ENCODE data around the gene CRTC3. TPM values are rescaled to one million over a fixed set of nuclear protein-coding genes. Genes with fewer than 3 reads are reported as not detected.
"Not testable (repeated sequence)": the region's sequence is repeated elsewhere in the genome, so short reads cannot be mapped to it uniquely, and the experiment has no call there.

CRTC3 gene
- total and polyA plus RNA-seq, 2 experiments from 2014 or later: 15.1 to 24.5 TPM

DNA sequence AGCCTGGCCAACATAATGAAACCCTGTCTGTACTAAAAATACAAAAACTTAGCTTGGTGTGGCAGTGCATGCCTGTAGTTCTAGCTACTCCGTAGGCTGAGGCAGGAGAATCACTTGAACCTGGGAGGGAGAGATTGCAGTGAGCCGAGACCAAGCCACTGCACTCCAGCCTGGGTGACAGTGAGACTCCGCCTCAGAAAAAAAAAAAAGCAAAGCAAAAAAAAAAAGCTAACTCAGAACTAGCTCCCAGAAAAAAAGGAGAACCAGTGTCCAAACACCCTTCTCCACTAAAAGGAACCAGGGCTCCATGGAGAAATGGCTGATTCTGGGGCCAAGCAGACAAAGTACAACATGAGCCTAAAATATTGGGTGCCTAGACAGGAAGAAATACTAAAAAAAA lies 16.7 kb upstream of the CRTC3 start:
- no peak overlapping the region for H3K4me3 ChIP-seq
- no peaks in the 10 kb centered on the region for H3K4me1 ChIP-seq (ENCODE audit: low read depth)
- no peak for DNase-seq (ENCODE audit: low read depth in 1 of 2, low spot score in 1 of 2)
- TF ChIP-seq, protein P1, sequence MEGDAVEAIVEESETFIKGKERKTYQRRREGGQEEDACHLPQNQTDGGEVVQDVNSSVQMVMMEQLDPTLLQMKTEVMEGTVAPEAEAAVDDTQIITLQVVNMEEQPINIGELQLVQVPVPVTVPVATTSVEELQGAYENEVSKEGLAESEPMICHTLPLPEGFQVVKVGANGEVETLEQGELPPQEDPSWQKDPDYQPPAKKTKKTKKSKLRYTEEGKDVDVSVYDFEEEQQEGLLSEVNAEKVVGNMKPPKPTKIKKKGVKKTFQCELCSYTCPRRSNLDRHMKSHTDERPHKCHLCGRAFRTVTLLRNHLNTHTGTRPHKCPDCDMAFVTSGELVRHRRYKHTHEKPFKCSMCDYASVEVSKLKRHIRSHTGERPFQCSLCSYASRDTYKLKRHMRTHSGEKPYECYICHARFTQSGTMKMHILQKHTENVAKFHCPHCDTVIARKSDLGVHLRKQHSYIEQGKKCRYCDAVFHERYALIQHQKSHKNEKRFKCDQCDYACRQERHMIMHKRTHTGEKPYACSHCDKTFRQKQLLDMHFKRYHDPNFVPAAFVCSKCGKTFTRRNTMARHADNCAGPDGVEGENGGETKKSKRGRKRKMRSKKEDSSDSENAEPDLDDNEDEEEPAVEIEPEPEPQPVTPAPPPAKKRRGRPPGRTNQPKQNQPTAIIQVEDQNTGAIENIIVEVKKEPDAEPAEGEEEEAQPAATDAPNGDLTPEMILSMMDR (IDR thresholded peaks at IDR 0.05; ENCODE audit: low read depth, low read length): no peak
- no peaks in the 10 kb centered on the region for H3K9me3 ChIP-seq (ENCODE audit: low read depth)
- H3K27me3 ChIP-seq: no peaks in the 10 kb centered on the region
- no peak overlapping the region for H3K27ac ChIP-seq
- H3K36me3 ChIP-seq: no peaks in the 10 kb centered on the region

DNA sequence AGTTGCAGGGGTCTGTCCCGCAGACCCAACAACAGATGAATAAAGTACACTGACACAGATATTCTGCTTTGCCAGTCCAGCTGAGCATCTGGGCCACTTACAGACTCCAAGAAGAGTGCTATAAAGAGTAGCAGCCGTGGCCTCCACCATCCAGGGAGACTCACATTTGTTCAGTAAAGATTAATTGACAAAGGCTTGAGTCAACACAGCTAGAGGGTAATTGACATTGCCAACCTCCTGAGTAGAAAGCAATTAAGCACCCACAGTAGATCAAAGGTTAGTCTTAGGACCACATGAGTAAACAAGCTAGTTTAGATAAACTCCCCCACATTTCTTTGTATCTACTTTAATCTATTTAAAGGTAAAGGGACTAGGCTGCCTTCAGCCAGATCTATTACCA lies 16.3 kb upstream of the CRTC3 start:
- DNase-seq (ENCODE audit: low read depth in 1 of 2, low spot score in 1 of 2): no peak
- Histone ChIP-seq H3K27ac (no peak overlapping the region), H3K36me3 (no peaks in the 10 kb centered on the region), H3K4me1 (ENCODE audit: low read depth) (no peaks in the 10 kb centered on the region), H3K4me3 (no peak overlapping the region), H3K27me3 (no peaks in the 10 kb centered on the region), H3K9me3 (ENCODE audit: low read depth) (no peaks in the 10 kb centered on the region)
- TF ChIP-seq, protein P1 (IDR thresholded peaks at IDR 0.05; ENCODE audit: low read depth, low read length): no peak

DNA sequence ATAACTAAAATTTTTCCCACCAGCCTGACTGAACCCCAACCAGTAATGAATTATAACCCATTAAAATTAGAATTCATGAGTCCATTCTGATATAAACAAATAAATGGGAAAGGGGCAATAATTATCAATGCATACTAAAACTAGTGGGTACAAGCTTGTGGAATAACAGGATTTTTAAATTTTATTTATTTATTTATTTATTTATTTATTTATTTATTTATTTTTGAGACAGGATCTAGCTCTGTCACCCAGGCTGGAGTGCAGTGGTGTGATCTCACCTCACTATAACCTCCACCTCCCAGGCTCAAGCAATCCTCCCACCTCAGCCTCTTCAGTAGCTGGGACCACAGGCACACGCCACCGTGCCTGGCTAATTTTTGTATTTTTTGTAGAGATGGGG lies 15.8 kb upstream of the CRTC3 start:
- DNase-seq (ENCODE audit: low read depth in 1 of 2, low spot score in 1 of 2); H3K9me3 ChIP-seq (ENCODE audit: low read depth); H3K4me3 ChIP-seq; H3K27ac ChIP-seq; H3K4me1 ChIP-seq (ENCODE audit: low read depth); H3K27me3 ChIP-seq; H3K36me3 ChIP-seq: not testable (repeated sequence)

DNA sequence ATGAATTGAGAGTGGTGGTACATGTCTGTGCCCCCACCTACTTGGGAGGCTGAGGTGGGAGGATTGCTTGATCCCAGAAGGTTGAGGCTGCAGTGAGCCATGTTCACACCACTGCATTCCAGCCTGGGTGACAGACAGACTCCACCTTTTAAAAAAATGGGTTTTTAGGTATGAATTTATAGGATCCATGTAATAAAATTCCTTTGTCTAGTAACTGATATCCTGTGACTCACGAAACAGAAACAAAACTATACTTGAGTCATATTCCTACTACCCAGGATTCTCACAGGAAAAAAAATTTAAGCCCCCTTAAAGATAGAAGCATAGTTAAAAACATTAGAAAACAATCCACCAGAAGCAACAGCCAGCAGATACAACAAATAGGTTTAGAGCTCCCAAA lies 10.0 kb upstream of the CRTC3 start:
- H3K27me3 ChIP-seq: no peaks in the 10 kb centered on the region
- DNase-seq (ENCODE audit: low read depth in 1 of 2, low spot score in 1 of 2): no peak
- no peak overlapping the region for H3K4me3 ChIP-seq
- H3K36me3 ChIP-seq: no peaks in the 10 kb centered on the region
- no peaks in the 10 kb centered on the region for H3K9me3 ChIP-seq (ENCODE audit: low read depth)
- H3K4me1 ChIP-seq (ENCODE audit: low read depth): no peaks in the 10 kb centered on the region
- no peak overlapping the region for H3K27ac ChIP-seq
- TF ChIP-seq, protein P1 (IDR thresholded peaks at IDR 0.05; ENCODE audit: low read depth, low read length): no peak

DNA sequence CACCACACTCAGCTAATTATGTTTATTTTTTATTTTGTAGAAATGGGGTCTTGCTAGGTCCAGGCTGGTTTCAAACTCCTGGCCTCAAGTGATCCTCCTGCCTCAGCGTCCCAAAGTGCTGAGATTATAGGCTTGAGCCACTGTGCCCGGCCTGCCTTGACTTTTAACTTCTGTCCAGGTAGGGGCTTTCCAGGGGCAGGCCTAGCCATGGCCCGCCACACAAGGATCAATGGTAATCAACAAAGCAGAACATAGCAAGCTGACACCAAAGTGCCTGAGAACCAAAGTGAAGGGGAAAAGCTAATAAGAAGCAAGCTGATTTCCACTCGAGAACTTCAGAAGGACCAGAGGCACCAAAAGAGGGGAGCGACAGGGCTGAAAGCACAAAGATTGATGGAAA lies 9.4 kb upstream of the CRTC3 start:
- Histone ChIP-seq H3K27me3 (no peaks in the 10 kb centered on the region), H3K4me1 (ENCODE audit: low read depth) (no peaks in the 10 kb centered on the region), H3K36me3 (no peaks in the 10 kb centered on the region), H3K9me3 (ENCODE audit: low read depth) (no peaks in the 10 kb centered on the region), H3K27ac (no peak overlapping the region), H3K4me3 (no peak overlapping the region)
- DNase-seq (ENCODE audit: low read depth in 1 of 2, low spot score in 1 of 2): no peak
- TF ChIP-seq, protein P1 (IDR thresholded peaks at IDR 0.05; ENCODE audit: low read depth, low read length): no peak

DNA sequence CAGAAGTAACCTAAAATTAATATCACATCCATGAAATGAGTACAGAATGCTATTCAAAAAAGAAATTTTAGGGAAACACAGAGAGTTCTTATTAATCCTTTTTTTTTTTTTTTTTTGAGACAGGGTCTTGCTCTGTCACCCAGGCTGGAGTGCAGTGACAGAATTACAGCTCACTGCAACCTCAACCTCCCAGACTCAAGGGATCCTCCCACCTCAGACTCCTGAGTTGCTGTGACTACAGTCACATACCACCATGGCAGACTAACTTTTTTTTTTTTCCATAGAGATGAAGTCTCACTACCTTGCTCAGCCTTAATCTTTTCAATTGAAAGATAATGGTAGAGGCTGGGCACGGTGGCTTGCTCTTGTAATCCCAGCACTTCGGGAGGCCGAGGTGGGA lies 6.3 kb upstream of the CRTC3 start:
- no peaks in the 10 kb centered on the region for H3K9me3 ChIP-seq (ENCODE audit: low read depth)
- no peaks in the 10 kb centered on the region for H3K36me3 ChIP-seq

DNA sequence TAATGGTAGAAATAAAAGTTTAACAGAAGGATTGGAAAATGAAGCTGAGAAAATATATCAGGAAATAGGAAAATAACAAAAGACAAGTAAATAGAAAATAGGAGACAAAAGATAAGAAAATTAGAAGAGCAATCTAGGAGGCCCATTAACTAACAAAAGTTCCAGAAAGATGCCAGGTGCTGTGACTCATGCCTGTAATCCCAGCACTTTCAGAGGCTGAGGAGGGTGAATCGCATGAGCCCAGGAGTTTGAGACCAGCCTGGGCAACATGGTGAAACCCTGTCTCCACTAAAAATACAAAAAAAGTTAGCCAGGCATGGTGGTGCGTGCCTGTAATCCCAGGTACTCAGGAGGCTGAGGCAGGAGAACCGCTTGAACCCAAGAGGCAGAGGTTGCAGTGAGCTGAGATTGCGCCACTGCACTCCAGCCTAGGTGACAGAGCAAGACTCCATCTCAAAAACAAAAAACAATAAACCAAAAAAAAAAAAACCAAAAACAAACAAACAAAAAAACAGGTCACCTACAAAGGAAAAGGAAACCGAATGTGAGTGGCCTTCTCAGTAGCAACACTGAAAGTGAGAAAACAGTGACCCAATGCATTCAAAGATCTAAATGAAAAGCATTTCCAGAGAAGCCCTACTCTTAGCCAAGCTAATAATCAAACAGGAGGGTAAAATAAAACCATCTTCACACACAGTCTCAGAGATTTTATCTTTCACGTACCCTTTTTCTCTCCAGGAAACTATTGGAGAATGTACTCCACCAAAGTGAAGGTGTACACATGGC lies 5.5 kb upstream of the CRTC3 start:
- not testable (repeated sequence) for DNase-seq (ENCODE audit: low read depth in 1 of 2, low spot score in 1 of 2); H3K27ac ChIP-seq; H3K9me3 ChIP-seq (ENCODE audit: low read depth); H3K4me1 ChIP-seq (ENCODE audit: low read depth); H3K36me3 ChIP-seq; H3K4me3 ChIP-seq; H3K27me3 ChIP-seq

More for the DNA sequence above, 6.3 kb upstream of the CRTC3 start:
- DNase-seq (ENCODE audit: low read depth in 1 of 2, low spot score in 1 of 2): no peak
- Histone ChIP-seq H3K4me1 (ENCODE audit: low read depth) (no peaks in the 10 kb centered on the region), H3K27me3 (no peaks in the 10 kb centered on the region), H3K4me3 (no peak overlapping the region), H3K27ac (no peak overlapping the region)
- TF ChIP-seq, protein P1 (IDR thresholded peaks at IDR 0.05; ENCODE audit: low read depth, low read length): no peak
